DOHH2 (cell line): Measurements from ENCODE around the gene CATSPERE.
A peak's percentile ranks its signal among the peaks of the same experiment; 100 is the strongest.

ENCODE experiments used
- H3F3A ChIP-seq: fragments of 200-600 bp; sonication (generic), shearing (Covaris generic); 2 replicates; pipeline ENCODE4 v1.6.0; 2016; ENCODE audit warnings: antibody characterized with exemption, mild to moderate bottlenecking; ENCODE audit not compliant: control insufficient read depth, insufficient read depth
- H3K27ac ChIP-seq: fragments of 200-600 bp; sonication (generic); 2 replicates; pipeline ENCODE4 v1.5.1; 2014; ENCODE audit warnings: low read depth, mild to moderate bottlenecking, low read length, moderate library complexity
- H3K27me3 ChIP-seq: fragments of 200-600 bp; sonication (generic); 2 replicates; pipeline ENCODE4 v1.6.1; 2014; ENCODE audit warnings: mild to moderate bottlenecking, low read length, mixed read lengths; ENCODE audit not compliant: control insufficient read depth
- H3K36me3 ChIP-seq: fragments of 200-600 bp; sonication (generic); 2 replicates; pipeline ENCODE4 v1.6.1; 2014; ENCODE audit warnings: mild to moderate bottlenecking, low read length, moderate library complexity, mixed read lengths; ENCODE audit not compliant: control insufficient read depth
- H3K4me1 ChIP-seq: fragments of 200-600 bp; sonication (generic); 2 replicates; pipeline ENCODE4 v1.6.1; 2014; ENCODE audit warnings: mild to moderate bottlenecking, low read length, mixed read lengths; ENCODE audit not compliant: control insufficient read depth
- H3K4me2 ChIP-seq: fragments of 200-600 bp; sonication (generic); 2 replicates; pipeline ENCODE4 v1.6.0; 2014; ENCODE audit warnings: mild to moderate bottlenecking, low read length, moderate library complexity
- H3K4me3 ChIP-seq: fragments of 200-600 bp; sonication (generic); 2 replicates; pipeline ENCODE4 v1.5.1; 2014; ENCODE audit warnings: mild to moderate bottlenecking, low read length, mixed read lengths
- H3K79me2 ChIP-seq: fragments of 200-600 bp; sonication (generic); 2 replicates; pipeline ENCODE4 v1.6.1; 2014; ENCODE audit warnings: mild to moderate bottlenecking, low read length, mixed read lengths; ENCODE audit not compliant: control insufficient read depth
- H3K9me2 ChIP-seq: fragments of 200-600 bp; sonication (generic); replicated peaks from 2 replicates; pipeline ENCODE4 v1.6.1; 2014; ENCODE audit warnings: mild to moderate bottlenecking, low read length, mixed read lengths; ENCODE audit not compliant: control insufficient read depth
- H3K9me3 ChIP-seq: fragments of 200-600 bp; sonication (generic); 2 replicates; pipeline ENCODE4 v1.6.1; 2014; ENCODE audit warnings: antibody characterized with exemption, low read length, mixed read lengths; ENCODE audit not compliant: control insufficient read depth, insufficient read depth
- H4K20me1 ChIP-seq: fragments of 200-600 bp; sonication (generic); 2 replicates; pipeline ENCODE4 v1.6.0; 2014; ENCODE audit warnings: low read depth, mild to moderate bottlenecking, antibody characterized with exemption, low read length, moderate library complexity; ENCODE audit not compliant: control insufficient read depth, insufficient read depth
- CTCF ChIP-seq: fragments of 200-600 bp; sonication (generic); IDR thresholded peaks from one replicate; pipeline ENCODE4 v1.5.1; 2014; ENCODE audit warnings: antibody characterized with exemption, mild to moderate bottlenecking, low read depth, low read length; ENCODE audit not compliant: poor library complexity, severe bottlenecking
- EZH2phosphoT487 ChIP-seq: fragments of 200-600 bp; sonication (generic); IDR thresholded peaks from 2 replicates; pipeline ENCODE4 v1.6.1; 2017; ENCODE audit warnings: borderline replicate concordance, mild to moderate bottlenecking, antibody characterized with exemption, low read length, moderate library complexity, mixed read lengths

The CATSPERE gene

GRCh38 chr1:244653439-244654107, 192.5 kb downstream of the CATSPERE start:
- peaks cover 8% of the 10 kb centered on the region; the same call in 1 of the 2 replicates for H4K20me1 ChIP-seq
- peak overlapping the region; percentile 82 for H3K4me3 ChIP-seq
- no peaks in the 10 kb centered on the region for H3K9me2 ChIP-seq
- H3K27me3 ChIP-seq = no peaks in the 10 kb centered on the region
- H3K79me2 ChIP-seq = peaks cover 56% of the 10 kb centered on the region
- peak overlapping the region; percentile 78 for H3K27ac ChIP-seq
- H3F3A ChIP-seq = no peaks in the 10 kb centered on the region
- peaks cover 51% of the 10 kb centered on the region for H3K36me3 ChIP-seq
- peak overlapping the region; percentile 91 for H3K4me2 ChIP-seq
- H3K9me3 ChIP-seq = no peaks in the 10 kb centered on the region
- peaks cover 49% of the 10 kb centered on the region for H3K4me1 ChIP-seq
- TF ChIP-seq EZH2phosphoT487 (no peak), CTCF (no peak)

- Histone ChIP-seq H3K9me2 (no peaks in the 10 kb centered on the region), H3K27ac (no peak overlapping the region; the same call in 1 of the 2 replicates), H3K27me3 (no peaks in the 10 kb centered on the region)
These were observed 193.3 kb downstream of the CATSPERE start for GRCh38 chr1:244654108-244655038.

GRCh38 chr1:244655186-244655585, 194.1 kb downstream of the CATSPERE start:
- H3K9me2 ChIP-seq = no peaks in the 10 kb centered on the region
- H3K27me3 ChIP-seq = no peaks in the 10 kb centered on the region
- no peaks in the 10 kb centered on the region for H3K9me3 ChIP-seq
- H3F3A ChIP-seq = no peaks in the 10 kb centered on the region
- peaks cover 72% of the 10 kb centered on the region for H3K79me2 ChIP-seq
- no peak overlapping the region for H3K27ac ChIP-seq
- peak overlapping the region; percentile 91 for H3K4me2 ChIP-seq
- TF ChIP-seq CTCF (no peak), EZH2phosphoT487 (no peak)
- peak overlapping the region; percentile 82 for H3K4me3 ChIP-seq
- H3K4me1 ChIP-seq = peaks cover 64% of the 10 kb centered on the region
- peaks cover 68% of the 10 kb centered on the region for H3K36me3 ChIP-seq
- H4K20me1 ChIP-seq = peaks cover 8% of the 10 kb centered on the region; the same call in 1 of the 2 replicates

More at GRCh38 chr1:244654108-244655038, 193.3 kb downstream of the CATSPERE start:
- Histone ChIP-seq H4K20me1 (peaks cover 8% of the 10 kb centered on the region; the same call in 1 of the 2 replicates), H3K9me3 (no peaks in the 10 kb centered on the region), H3K36me3 (peaks cover 59% of the 10 kb centered on the region), H3K4me3 (peak overlapping the region; percentile 82), H3K4me1 (peaks cover 57% of the 10 kb centered on the region), H3F3A (no peaks in the 10 kb centered on the region), H3K79me2 (peaks cover 64% of the 10 kb centered on the region), H3K4me2 (peak overlapping the region; percentile 91)
- TF ChIP-seq EZH2phosphoT487 = no peak
- TF ChIP-seq CTCF = no peak
